ENCODE data around the gene FBXO48.

Gene FBXO48

DNA sequence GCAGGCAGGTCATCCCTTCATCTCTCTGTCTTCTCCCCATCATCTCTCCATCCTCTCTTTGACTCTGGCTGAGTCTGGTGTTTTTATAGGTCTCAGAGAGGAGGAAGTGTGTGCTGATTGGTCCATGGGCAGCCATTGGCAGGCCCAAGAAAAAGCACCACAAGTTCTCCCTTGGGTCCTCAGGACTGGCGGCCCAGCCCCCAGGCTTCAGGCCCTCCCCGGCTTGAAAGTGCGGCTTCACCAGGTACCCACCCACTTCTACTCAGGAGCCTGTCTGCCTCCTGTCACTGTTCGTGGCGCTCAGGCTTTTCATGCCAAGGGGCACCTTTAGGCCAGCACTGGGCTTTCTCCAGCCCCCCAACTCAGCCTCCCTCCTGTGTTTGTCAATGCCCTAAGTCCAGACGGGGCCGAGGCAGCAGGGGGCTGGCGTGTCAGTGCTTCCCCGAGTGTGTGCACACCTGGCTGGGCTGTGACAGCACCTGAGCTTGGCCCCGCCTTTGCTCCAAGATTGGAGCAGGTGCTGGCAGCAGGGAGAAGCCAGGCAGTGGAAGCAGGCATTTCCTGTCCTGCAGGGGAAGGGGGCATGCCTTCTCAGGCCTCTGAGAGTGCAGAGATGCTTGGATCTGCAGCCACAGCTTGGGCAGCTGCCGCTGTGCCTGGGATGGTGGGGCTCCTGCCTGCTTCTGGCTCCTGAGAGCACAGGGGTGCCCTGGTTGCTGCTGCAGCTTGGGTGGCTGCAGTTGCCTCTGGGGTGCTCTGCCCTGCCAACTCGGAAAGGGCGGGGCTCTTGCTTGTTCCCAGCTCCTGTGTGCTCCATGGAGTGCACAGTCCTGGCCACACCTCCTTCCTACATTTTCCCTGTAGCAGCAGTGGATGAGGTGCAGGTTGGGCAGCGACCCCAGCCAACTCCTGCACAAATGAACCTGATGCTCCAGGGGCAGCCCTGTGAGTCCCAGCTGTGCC is 34.1 kb downstream of the FBXO48 start:
- no peak for DNase-seq

DNA sequence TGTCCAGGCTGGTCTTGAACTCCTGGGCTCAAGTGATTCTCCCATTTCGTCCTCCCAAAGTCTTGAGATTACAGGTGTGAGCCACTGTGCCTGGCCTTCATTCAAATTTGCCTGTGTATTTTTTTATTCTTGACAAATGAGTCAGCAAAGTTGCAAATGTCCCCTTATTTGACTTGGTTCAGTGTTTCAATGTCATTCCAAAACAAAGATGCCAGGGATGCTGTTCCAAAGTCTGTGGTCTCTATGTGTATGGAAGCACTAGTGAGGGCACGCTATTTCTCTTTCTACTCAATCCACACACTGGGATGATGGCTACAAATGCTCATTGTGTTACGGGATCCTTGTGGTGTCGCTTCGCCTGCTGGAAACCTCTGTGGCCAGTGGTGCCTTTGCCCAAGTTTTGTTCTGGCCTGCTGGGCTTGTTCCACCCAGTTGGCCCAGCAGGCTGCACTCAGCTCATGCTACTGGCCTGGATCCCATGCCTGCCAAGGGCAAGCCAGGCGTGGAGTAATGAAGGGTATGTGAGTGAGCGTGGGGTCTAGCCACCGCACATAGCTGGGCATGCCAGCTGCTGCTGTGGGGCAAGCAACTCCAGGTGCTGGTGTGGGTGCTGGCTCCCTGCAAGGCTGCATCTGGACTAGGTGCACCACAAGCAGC is 35.6 kb downstream of the FBXO48 start:
- no peak for DNase-seq

DNA sequence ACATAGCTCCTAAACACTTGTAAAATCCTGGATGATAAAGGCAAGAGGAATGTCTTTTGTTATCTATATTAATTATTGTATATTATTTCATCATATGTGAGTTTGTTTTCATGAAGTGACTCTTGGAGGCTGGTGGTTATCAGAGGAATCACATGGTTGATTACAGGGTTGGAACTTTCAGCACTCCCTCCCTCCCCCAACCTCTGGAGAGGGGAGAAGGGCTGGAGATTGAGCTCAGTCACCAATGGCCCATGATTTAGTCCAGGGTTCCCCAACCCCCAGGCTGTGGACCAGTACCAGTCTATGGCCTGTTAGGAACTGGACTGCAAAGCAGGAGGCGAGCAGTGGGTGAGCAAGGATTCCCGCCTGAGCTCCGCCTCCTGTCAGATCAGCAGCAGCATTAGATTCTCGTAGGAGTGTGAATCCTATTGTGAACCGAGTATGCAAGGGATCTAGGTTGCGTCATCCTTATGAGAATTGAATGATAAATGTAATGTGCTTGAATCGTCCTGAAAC is 37.7 kb downstream of the FBXO48 start:
- no peak for DNase-seq

DNA sequence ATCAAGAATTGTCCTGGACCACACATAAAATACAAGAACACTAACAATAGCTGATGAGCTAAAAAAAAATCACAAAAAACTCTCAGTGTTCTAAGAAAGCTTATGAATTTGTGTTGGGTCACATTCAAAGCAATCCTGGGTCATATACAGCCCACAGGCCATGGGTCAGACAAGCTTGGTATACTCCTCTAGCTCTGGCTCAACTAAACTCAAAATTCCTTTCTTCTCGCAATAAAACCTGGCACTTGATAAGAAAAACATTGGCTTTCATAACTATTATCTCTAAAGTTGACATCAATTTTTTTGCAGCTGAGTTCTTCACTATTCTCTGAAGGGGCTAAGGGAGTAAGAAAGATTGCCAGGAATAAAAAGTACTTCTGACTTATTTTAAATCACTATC is 38.3 kb downstream of the FBXO48 start:
- no peak for DNase-seq

DNA sequence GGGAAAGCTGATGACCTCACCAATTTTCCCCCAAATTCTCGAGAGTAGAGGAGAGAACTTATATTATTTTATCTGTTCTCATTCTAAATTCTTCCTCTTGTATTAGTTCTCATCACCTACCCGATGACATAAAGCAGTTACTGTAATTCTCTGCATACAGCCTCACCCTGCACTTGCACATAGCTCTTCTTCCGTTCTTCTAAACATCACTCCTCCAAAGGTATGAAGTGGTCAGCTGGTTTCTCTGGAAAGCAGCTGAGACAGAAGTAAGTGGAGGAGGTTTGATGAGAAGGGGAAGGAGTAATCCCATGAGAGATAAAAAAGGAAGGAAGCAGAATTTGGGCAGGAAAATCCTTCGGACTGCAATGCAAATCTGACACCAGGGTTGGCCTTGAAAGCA is 39.0 kb downstream of the FBXO48 start:
- no peak for DNase-seq

DNA sequence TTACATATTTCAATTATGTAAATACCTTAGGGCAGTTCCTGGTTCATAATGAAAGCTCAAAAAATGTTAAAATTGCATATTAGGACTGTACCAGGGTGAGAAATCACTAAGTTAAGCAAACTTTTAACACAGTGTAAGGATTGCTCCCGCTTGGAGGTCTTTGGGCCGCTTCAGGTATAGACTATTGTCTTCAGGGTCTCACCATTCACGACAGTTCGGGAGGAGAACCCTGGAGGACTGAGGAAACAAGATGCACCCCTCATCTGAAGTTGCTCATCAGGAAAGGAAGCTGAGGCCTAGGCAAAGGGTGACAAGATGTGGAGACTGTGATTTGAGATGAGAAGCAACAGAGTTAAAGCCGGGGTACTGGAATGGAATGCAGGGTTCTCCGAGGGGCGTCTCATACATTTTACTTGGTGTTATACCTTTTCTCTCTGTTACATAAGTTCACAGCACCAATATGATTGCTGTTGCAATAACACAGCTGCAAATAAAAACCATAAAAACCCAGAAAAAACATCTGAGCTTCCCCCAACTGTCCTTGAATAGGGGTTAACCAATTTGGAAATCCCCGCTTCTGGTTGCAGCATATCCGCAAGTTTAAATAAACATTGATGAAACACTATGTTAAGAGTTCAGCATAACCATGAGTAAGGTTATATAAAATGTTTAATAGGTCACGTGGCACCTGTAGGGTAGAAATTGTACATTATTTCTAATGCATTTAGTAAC is 40.1 kb downstream of the FBXO48 start:
- DNase-seq: no peak

DNA sequence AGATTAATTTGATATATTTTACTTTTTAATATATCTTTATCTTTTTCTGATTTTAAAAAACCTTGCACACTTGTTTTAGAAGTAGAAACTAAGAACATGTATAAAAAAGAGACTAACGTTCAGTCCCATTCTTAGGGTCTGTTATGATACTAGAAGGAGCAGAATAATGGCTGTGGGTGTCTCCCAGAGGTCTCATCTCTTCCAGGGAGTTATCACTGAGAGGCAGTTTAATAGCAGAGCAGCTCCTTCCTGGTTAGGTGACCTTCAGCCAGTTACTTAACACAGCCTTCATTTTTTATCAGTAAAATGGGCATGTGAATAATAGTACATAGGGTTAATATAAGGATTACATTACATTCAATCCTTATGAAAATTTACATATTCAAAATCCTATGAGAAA is 40.6 kb downstream of the FBXO48 start:
- DNase-seq: no peak

DNA sequence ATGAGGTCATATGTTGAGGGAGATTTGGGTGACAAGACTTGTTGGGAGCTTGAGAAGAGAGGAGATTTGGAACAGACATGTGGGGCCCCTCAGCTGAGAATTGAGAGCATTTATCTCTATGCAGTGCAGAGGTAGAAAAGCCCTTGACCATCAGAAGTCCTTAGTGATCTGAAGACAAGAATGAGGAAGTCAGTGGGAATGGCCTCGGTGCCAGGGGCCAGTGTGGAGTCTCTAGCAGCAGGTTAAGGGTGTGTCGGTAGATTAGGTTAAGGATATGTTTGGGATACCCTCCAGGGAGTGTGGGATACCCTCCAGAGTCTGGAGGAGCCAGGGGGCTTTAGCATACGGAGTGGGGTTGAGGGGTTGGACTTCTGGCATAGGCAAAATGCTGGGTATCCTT is 41.6 kb downstream of the FBXO48 start:
- DNase-seq: no peak

DNA sequence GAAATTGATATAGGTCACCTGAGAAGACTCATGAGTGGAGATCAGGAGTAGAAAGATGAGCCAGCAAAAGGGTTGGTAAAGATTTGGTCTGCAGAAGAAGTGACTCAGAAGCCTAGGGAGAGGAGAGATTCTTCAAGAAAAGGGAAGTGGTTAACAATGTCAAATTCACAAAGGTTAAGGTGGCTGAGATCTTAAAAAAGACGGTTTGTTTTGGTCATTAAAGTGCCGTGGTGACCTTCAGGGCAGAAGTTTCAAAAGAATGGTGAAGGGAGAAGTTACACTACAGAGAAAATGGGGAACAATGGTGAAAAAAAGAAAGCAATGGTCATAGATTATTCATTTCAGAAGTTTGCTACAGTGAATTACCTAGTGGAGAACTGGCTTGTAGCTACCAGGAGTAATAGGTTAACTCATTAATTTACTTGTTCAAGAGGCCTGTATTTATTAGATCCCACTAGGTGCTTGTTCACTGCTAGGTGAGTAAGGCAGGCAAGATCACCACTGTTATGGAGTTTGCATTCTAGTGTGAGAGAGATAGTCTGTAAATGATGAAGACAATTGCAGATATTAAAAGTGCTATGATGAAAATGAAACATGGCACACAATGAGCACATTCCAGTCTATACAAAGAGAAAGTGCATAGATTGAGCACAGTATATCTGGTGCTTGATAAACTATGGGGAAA is 43.0 kb downstream of the FBXO48 start:
- no peak for DNase-seq

DNA sequence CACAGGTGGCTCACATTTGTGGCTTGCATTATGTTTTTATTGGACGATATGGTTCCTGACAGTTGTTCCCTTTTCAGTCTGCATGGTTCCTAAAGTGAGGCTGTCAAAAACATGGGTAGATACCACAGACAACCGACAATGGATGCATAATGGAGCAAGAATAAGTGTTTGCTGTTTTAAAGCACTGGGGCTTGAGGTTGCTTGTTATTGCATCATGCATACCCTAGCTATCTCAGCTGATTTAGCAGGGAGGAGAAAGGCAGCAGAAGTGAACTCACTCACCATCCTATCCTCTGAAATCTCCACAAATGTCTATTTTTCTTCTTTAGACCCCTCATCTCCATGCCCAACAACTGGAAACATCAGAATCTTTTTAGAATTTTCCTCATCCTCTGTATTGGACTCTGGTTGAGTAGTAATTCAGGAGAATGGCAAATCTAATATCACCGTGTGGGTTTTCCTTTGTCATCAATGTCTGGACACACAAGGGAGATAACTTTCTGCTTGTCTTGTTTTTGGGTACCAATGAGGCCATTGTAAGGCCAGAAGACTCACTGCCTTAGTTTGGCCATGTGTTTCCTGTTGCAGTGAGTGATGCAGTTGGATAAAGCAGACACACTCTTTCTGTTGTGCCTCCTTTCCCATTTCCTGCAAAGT is 46.7 kb downstream of the FBXO48 start:
- no peak for DNase-seq

DNA sequence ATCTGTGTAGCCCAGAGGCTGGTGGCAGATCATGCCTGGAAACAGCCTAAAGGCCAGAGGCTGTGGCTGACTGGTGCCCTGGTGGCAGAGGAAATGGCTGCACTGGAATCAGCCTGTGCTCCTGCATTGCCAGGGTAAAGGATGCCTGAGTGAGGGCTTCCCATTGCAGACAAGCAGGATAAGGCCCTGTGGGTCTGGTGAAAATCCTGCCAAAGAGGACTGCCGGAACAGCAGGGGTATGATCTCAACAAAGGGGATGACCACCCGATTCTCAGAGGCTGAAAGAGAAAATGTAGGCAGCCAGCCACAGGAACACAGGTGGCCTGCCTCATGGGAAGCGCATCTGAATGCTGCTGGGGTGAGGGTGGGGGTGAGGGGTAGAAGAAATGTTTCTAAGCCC is 48.2 kb downstream of the FBXO48 start:
- no peak for DNase-seq

DNA sequence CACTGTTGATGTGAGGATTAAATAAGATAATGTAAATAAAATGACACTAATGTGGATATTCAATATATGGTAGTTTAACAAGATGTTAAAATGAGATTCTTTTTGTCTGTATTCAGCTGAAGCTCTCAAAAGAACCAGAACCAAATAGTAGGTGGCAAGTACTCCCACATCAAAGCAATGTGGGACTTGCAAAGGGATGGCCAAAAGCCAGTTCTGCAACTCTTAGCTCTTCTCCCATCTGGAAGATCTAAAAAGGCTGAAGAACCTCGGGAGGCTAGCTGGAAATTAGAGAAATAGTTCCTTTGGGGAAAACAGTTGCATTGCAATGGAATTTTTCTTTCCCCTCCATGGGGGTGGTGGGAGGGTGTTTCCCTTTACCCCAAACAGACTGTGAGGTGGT is 48.7 kb downstream of the FBXO48 start:
- DNase-seq: no peak

DNA sequence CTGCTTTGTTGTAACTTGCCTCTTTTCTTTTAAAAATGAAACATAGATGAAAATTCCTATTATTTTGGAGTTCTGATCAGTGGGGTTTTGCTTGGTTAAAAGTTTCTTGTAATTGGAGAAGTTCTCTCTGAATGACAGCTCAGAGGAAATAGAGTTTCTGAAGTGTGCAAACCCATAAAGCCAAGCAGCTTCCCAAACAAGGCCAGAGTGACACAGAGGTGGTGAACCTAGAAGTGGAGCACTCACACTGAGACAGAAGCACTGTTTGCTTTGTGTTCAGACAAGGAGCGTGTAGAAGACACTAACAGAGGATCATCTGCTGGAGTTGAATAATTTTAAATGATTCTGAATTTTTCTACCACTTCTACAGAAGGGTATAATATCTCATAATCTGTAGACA is 49.2 kb downstream of the FBXO48 start:
- DNase-seq: no peak

DNA sequence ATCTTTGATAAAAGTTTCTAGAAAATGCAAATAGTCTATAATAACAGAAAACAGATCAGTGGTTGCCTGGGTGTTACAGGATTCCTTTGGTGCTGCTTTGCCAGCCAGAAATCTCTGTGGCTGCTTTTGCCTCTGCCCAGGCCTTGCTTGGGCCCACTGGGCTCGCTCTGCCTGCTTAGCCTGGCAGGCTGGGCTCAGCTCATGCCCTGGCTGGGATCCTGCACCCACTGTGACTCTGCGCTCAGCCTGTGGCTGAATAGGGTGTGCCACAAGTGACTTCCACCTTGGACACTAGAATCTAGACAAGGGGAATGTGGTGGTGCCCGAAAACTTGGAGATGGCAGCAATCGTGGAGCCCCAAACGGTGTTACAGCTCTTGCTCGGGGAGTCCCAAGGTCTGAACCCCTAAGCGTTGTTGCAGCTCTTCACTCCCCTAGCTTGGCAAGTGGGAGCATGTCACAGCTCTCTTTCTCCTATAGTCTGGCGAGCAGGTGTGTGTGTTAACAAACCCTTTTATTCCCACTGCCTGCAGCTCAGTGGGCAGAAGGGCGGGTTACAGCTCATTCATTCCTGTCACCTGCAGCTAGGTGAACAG is 50.9 kb downstream of the FBXO48 start:
- DNase-seq: no peak

DNA sequence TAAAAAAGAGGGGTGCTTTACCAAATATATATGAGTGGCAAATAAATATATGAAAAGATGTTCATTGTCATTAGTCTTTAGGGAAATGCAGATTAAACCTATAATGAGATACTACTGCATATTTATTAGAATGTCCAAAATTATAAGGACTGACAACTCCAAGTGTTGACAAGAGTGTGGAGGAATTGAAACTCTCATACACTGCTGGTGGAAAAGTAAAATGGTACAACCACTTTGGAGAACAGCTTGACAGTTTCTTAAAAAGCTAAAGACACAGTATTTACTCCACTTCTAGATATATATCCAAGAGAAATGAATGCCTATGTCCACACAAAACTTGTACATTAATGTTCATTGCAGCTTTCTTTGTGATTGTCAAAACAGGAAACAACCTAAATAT is 51.6 kb downstream of the FBXO48 start:
- DNase-seq: no peak

DNA sequence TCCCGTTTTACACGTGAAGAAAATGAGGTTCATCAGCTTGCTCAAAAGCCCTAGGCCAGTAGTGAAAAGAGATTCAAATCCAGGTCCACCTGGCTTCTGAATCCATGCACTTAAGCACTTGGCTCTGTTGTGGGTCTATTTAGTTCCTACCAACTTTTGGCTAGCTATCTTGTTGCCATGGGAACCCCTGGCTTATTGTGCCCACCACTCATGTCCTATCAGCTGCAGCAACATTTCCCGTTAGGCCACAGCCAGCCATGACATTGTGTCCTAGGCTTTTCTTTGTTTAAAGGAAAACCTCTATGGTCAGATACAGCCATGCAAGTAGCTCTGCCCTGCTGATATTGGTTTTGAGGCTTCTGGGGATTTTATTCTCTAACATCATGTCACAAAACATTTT is 52.2 kb downstream of the FBXO48 start:
- no peak for DNase-seq

DNA sequence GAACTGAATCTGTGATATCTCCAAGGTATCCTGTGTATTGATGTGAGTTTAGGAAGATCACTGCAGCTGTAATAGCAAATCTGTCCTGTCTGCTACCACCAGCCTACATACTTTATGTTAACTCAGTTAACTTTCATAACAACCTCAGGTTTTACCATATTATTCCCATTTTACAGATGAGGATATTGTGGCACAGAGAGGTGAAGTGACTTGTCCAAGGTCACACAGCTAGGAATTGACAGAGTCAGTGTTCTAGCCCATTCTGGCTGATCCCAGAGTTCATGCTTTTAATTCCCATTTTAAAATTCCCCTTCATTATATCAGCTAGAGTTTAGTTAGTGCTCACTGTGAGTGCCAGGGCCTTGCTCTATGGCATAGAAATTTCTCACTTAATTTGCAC is 52.6 kb downstream of the FBXO48 start:
- DNase-seq: no peak

DNA sequence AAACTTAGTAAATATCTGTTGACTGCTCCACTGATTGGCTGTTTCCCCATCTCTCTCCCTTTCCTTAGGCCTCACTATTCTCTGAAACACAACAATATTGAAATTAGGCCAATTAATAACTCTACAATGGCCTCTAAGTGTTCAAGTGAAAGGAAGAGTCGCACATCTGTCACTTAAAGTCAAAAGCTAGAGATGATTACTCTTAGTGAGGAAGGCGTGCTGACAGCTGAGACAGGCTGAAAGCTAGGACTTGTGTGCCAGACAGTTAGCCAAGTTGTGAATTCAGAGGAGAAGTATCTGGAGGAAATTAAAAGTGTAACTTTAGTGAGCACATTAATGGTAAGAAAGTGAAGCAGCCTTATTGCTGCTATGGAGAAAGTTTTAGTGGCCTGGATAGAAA is 53.6 kb downstream of the FBXO48 start:
- no peak for DNase-seq

DNA sequence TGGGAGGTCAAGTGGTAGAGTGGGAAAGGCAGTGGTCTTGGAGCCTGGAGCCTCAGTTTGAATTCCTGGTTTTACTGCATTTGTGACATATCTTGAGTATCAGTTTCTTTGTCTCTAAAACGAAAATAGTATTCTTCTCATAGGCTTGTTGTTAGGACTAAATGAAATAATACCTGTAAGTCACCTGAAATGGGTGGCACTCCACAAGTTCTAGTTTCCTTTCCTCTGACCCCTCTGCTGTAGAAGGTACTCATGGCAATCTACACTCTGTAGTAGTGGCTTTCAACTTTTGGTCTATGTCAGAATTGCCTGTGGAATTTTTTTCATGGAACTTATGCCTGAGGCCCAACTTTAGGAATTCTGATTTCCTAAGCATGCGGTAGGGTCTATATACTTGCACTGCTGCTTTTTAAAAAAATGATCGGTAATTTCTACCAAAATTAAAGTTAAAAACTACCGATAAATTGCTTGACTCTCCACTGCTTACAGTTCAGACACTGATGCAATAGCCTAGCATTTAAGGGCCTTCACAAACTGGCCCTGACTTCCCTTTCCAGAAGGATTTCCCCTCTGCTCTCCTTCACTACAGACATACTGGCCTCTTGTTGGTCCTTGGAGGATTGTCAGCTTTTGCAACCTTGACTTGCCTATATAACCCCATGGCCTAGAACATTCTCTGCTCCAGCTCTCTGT is 54.8 kb downstream of the FBXO48 start:
- DNase-seq: no peak

DNA sequence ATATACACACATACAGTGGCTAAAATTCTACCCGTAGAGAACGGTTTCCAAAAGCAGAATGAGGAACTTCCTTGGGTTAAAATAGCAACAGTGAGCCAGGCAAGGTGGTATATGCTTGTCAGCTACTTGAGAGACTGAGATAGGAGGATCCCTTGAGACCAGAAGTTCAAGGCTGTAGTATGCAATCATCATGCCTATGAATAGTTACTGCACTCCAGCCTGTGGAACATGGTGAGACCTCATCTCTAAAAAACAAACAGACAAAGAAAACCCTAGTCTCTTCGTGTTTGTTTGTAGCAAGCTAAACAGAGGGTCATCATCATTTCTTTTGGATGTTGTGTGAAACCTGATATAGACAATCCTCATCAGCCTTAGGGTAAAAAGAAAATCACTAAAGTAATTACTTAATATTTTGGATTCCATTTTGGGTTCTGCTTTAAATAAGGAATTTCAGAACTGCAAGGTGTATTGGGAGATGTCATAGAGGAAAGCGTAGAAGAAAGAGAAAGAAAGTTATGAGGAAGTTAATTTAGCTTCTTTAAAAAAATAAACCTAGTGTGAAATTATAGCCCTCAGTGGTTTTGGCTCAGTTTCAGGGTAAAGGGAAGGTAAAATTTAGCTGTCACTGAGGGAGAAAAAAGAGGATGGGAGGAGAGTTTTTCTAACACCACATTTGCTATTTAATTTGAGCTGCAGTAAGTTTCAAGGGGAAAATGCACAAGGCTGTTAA is 55.5 kb downstream of the FBXO48 start:
- DNase-seq: no peak
